Suprapubic skin (tissue), 4 donors: ENCODE measurements around the gene CD93. TPM values are rescaled to one million over a fixed set of nuclear protein-coding genes. Genes with fewer than 3 reads are reported as not detected.

Source experiments
- DNase-seq, 2 donors: peaks; one replicate each; pipeline ENCODE4 v3.0.0-alpha.2; 2019; ENCODE audit warnings: low spot score in 2 of 2
- H3K27ac ChIP-seq: fragments of 200-600 bp; sonication (generic); one replicate; pipeline ENCODE4 v1.5.1; 2019
- H3K27me3 ChIP-seq: fragments of 200-600 bp; sonication (generic); one replicate; pipeline ENCODE4 v1.5.1; 2019
- H3K36me3 ChIP-seq: fragments of 200-600 bp; sonication (generic); one replicate; pipeline ENCODE4 v1.5.1; 2019
- H3K4me1 ChIP-seq: fragments of 200-600 bp; sonication (generic); one replicate; pipeline ENCODE4 v1.5.1; 2019
- H3K4me3 ChIP-seq: fragments of 200-600 bp; sonication (generic); one replicate; pipeline ENCODE4 v1.5.1; 2019; ENCODE audit warnings: mild to moderate bottlenecking
- H3K9me3 ChIP-seq: fragments of 200-600 bp; sonication (generic); one replicate; pipeline ENCODE4 v1.5.1; 2019
- CTCF ChIP-seq, 2 donors: fragments of 200-600 bp in 1 of 2; fragments of 450-650 bp in 1 of 2; sonication (generic) in 1 of 2; IDR thresholded peaks; one replicate each; pipeline ENCODE4 v1.5.1; 2016 to 2019; ENCODE audit warnings: antibody characterized with exemption in 2 of 2, mild to moderate bottlenecking in 1 of 2, moderate library complexity in 1 of 2
- EP300 ChIP-seq: sonication (generic); formaldehyde crosslinking; IDR thresholded peaks from one replicate; pipeline ENCODE4 v1.6.1; 2017; ENCODE audit warnings: antibody characterized with exemption
- POLR2A ChIP-seq, 2 donors: fragments of 450-650 bp; IDR thresholded peaks; one replicate each; pipeline ENCODE4 v1.6.1; 2017; ENCODE audit warnings: antibody characterized with exemption in 2 of 2, mild to moderate bottlenecking in 2 of 2, moderate library complexity in 2 of 2
- POLR2AphosphoS5 ChIP-seq, 3 donors: sonication (generic); formaldehyde crosslinking; IDR thresholded peaks; one replicate each; pipeline ENCODE4 v1.6.1; 2017; ENCODE audit warnings: antibody characterized with exemption in 3 of 3
- WGBS: methylation state at CpG from one replicate; pipeline ENCODE4 v1.1.5; 2018; 5-methylcytosine and 5-hydroxymethylcytosine counted together
- total RNA-seq, 4 donors: library from RNA; depleted of rRNA; stranded (reverse); fragments of >200 nt; gene quantifications; one replicate each; pipeline ENCODE4 v1.1.0, GENCODE V29; 2016

Gene CD93
- total RNA-seq, 4 donors from 2014 or later: 8.1 to 25.1 (median 16.2) TPM

- H3K36me3 ChIP-seq: no peaks in the 10 kb centered on the region
- no peak overlapping the region for H3K27ac ChIP-seq
- H3K4me1 ChIP-seq: peaks cover 42% of the 10 kb centered on the region
- H3K4me3 ChIP-seq: no peak overlapping the region
- no peak for TF ChIP-seq EP300
- no peak for TF ChIP-seq POLR2AphosphoS5 (IDR thresholded peaks at IDR 0.05)
- TF ChIP-seq CTCF (IDR thresholded peaks at IDR 0.05): no peak
- TF ChIP-seq POLR2A (IDR thresholded peaks at IDR 0.05): no peak
- no peaks in the 10 kb centered on the region for H3K27me3 ChIP-seq
- no peak for DNase-seq
- WGBS: 84% methylated on average over 10 of the region's 10 CpGs
- H3K9me3 ChIP-seq: no peaks in the 10 kb centered on the region
These were observed 37.8 kb upstream of the CD93 start for GRCh38 chr20:23123886-23124285.

DNA sequence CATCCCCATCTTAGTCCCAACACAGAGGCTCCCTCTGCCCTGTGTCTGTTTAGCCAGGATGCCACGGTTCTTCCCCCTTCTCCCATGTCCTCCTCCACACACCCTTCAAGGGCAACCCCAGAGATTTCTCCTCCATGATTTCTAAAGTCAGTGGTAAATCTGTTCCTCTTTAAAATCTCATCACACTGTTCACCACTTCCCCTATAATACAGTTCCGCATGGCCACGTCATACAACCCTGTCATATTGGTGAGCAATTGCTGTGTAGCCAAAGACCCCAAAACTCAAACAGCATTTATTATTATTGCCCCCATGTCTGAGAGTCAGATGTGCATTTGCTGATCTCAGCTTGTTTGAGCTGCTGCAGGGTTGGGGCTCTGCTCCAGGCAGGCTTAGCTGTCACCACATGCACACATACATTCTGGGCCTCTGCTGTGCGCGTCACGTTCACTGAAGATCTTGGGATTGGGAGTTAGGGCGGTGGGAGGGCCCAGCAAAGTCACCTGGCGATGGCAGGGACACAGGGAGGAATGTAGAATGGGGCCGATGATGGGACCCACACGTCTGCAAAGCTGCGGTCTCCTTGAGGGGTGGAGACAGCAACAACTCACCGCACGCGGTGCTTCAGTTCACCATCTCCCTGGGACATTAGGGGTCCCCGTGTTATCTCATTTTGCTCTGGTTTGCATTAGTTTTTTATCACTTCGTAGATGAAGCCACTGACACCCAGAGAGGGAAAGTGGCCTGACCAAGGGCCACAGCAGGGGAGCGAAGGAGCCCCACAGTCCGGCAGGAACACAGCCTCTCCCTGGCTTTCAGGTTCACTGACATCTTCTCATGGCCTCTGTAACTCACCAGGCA is 36.9 kb upstream of the CD93 start:
- Histone ChIP-seq H3K36me3 (no peaks in the 10 kb centered on the region), H3K4me3 (no peak overlapping the region), H3K27me3 (no peaks in the 10 kb centered on the region), H3K27ac (no peak overlapping the region), H3K9me3 (no peaks in the 10 kb centered on the region), H3K4me1 (peaks cover 51% of the 10 kb centered on the region)
- WGBS: 96% methylated on average over 15 of the region's 18 CpGs
- TF ChIP-seq EP300 (no peak), POLR2AphosphoS5 (IDR thresholded peaks at IDR 0.05) (no peak), POLR2A (IDR thresholded peaks at IDR 0.05) (no peak), CTCF (IDR thresholded peaks at IDR 0.05) (no peak)
- DNase-seq: peak in 1 of 2 donors; percentile 44

DNA sequence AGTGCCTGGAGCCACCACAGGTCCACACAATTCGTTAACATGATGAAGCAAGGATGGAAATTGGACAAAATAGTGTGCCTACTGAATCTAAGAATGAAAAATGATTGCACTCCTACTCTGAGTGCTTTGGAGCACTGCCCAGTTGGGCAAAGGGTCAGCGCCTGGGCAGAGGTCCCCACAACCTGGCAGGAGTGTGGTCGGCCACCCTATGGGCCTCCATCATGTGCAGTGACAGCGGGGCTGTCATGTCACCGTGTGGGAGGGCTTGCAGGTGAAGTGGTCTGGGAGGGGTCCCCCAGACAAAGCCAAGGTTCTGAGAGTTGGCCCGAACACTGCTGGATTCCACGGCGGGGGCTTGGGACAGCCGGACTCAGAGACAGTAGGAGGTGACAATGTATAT is 36.2 kb upstream of the CD93 start:
- Histone ChIP-seq H3K9me3 (no peaks in the 10 kb centered on the region), H3K4me1 (peaks cover 56% of the 10 kb centered on the region), H3K27ac (no peak overlapping the region), H3K36me3 (no peaks in the 10 kb centered on the region), H3K27me3 (no peaks in the 10 kb centered on the region), H3K4me3 (no peak overlapping the region)
- TF ChIP-seq EP300 (no peak), CTCF (IDR thresholded peaks at IDR 0.05) (no peak), POLR2A (IDR thresholded peaks at IDR 0.05) (no peak), POLR2AphosphoS5 (IDR thresholded peaks at IDR 0.05) (no peak)
- DNase-seq: peak in 1 of 2 donors; percentile 40
- WGBS: 96% methylated on average over 2 of the region's 9 CpGs

DNA sequence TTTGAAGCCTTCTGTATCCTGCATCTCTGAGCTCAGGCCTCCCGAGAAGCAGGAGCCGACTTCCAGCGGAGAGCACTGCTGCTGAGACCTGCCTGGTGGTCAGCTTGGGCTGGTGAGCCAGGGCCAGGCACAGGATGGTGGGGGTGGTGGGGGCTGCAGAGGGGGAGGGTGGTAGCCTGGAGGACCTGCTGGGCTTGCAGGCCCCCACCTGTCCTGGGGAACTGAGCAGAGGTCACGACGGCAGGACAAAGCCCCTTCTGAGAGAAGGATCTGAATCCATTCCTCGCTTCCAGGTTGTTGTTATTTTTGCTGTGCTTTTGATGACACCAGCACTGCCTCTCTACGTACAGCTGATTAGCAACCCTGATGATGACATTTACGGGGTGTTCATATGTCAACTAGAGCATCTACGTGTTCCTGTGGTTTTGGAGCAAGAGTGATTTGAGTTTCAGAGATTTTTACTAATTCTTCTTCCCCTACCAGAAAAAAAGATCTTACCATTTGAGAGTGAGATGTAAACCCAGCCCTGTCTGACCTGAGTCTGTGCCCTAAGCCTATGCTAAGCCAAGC is 35.7 kb upstream of the CD93 start:
- Histone ChIP-seq H3K27ac (no peak overlapping the region), H3K36me3 (no peaks in the 10 kb centered on the region), H3K27me3 (no peaks in the 10 kb centered on the region), H3K4me1 (peaks cover 61% of the 10 kb centered on the region), H3K4me3 (no peak overlapping the region), H3K9me3 (no peaks in the 10 kb centered on the region)
- TF ChIP-seq POLR2AphosphoS5 (IDR thresholded peaks at IDR 0.05) (no peak), EP300 (no peak), POLR2A (IDR thresholded peaks at IDR 0.05) (no peak), CTCF (IDR thresholded peaks at IDR 0.05) (no peak)
- DNase-seq: peak in 1 of 2 donors; percentile 39
- WGBS: 90% methylated on average over 9 of the region's 9 CpGs

- H3K4me1 ChIP-seq: peaks cover 66% of the 10 kb centered on the region
- TF ChIP-seq EP300 (no peak), POLR2A (IDR thresholded peaks at IDR 0.05) (no peak), POLR2AphosphoS5 (IDR thresholded peaks at IDR 0.05) (no peak), CTCF (IDR thresholded peaks at IDR 0.05) (no peak)
- no peaks in the 10 kb centered on the region for H3K27me3 ChIP-seq
- H3K4me3 ChIP-seq: no peak overlapping the region
- WGBS: 85% methylated on average over 8 of the region's 15 CpGs
- no peaks in the 10 kb centered on the region for H3K9me3 ChIP-seq
- H3K36me3 ChIP-seq: no peaks in the 10 kb centered on the region
- no peak overlapping the region for H3K27ac ChIP-seq
- DNase-seq: peak in 1 of 2 donors; percentile 54
These were observed 35.0 kb upstream of the CD93 start for GRCh38 chr20:23120936-23121750.
